HG02840 (cell line): ENCODE data around the gene RSPH6A.
A peak's percentile ranks its signal among the peaks of the same experiment; 100 is the strongest.

Experiments used
- ATAC-seq: cut with Tn5 transposase; IDR thresholded peaks from one replicate; pipeline ENCODE4 v1.9.1; 2021; ENCODE audit warnings: mild to moderate bottlenecking, moderate library complexity, moderate number of reproducible peaks; ENCODE audit not compliant: unreplicated experiment, low FRiP score

RSPH6A gene

DNA sequence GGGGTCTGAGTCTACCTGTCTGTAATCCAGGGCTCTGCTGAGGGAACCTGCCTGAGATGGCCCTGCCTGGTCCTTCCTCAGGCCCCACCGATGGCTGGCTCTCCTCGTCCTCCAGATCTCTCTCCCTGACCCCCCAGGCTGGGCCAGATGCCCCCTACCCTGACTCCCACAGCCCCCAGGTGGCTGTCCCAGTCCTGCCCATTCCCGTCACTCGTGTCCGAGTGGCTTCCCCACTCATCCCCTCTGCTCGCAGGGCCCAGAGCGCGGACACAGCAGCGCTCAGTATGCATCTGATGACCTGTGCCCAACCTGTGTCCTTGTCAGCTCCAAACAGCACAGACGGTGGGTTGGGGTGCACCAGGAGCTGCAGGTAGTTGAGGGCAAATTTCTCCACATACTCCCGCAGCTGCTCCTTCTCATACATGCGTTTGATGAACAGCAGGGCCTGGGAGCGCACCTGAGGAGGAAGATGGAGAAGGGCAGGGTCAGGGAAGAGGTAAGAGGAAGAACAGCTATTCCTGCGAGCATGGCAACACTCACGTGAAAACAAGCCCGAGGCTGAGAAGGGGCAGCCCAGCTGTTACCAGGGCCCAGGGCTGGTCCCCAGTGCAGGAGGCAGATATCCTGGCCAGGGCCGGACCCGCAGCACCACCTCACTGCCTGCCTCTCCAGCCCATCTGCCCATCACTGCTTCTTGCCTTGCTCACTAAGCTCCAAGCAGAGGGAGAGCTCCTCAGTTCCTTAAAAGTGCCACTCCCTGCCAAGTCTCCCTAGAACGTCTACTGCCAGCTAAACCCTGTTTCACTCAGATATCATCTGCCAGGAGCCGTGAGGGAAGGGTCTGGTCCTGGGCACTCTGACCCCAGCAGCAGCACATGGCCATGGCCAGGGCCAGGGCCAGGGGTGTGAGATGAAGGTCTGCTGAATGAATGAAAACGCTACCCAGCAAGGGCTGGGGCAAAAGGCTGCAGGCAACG, 11.1 kb upstream of the RSPH6A start:
- ATAC-seq: no peak

GRCh38 chr19:45825263-45825605, 10.1 kb upstream of the RSPH6A start:
- no peak for ATAC-seq

DNA sequence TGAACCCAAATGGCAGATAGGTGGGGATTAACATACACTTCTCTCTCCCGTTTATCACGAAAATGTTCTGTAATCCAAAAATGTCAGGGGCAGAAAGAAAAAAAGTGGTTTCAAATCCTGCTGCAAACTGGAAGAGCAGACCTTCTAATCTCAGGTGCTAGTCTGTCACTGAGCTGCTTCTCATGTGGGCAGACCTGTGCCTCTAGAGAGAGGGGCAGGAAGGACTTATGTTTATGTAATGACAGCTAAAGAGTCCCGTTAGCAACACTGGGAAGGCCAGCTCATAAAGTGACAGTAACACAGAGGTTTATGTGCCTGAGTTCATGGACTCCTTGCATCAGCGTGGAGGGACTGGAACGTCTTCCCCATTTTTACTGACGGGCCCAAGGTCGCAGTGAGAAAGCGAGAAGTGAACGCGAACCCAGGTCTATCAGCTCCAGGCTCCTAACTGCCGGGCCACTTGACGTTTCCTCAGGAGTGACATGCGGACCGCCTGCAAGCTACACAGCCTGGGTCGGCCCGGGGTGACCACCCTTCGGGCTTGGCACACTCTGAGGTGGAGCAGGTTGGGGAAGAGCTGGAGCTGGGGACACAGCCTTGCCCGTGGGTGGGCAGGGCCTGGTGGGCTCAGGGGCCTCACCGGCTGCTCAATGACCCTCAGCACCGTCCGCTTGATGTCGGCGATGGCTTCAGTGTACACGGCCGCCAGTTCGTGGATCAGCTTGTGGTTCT, 9.6 kb upstream of the RSPH6A start:
- no peak for ATAC-seq

DNA sequence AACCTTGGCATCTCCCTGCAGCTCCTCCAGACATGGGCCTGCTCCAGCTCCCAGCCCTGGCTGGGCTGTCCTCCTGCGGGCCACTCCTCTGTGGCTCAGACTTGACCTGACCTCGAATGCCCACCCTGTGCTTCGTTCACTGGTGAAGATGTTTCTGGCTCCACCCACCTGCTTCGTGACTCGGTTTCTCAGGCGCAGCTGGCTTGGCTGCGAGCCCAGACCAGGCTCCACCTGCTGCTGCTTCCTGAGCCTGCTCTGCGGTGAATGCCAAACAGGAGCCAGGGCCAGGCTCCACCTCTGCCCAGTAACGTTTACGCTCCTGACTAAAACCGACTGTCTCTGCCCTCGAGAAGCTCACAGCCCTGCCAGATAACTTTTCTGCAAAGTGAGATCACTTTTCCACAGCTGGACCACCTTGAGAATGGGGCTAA, 8.9 kb upstream of the RSPH6A start:
- ATAC-seq: no peak

- no peak for ATAC-seq
Observed at GRCh38 chr19:45823182-45823581, 8.1 kb upstream of the RSPH6A start.

GRCh38 chr19:45822716-45823115, 7.6 kb upstream of the RSPH6A start:
- no peak for ATAC-seq

GRCh38 chr19:45821570-45821969, 6.5 kb upstream of the RSPH6A start:
- no peak for ATAC-seq

DNA sequence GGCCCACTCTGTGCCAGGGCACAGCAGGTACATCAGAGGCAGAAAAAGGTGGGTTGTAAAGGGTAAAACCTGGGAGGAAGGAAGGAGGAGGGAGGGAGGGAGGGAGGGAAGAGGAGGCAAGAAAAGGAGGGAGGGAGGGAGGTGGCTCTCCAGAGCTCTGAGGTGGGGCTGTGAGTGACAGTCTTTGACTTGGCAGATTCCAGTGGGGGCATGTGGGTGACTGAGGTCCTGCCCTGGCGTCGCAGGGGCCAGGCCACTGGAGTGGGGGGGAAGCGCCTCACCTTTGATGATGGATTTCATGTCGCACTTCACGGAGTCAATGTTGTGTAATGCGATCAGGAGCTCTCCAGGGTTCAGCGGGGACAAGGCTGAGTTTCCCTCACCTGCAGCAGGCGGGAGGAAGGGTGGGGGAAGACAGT, 6.0 kb upstream of the RSPH6A start:
- no peak for ATAC-seq

GRCh38 chr19:45820413-45821102, 5.5 kb upstream of the RSPH6A start:
- ATAC-seq: no peak

GRCh38 chr19:45819769-45820168, 4.7 kb upstream of the RSPH6A start:
- no peak for ATAC-seq

DNA sequence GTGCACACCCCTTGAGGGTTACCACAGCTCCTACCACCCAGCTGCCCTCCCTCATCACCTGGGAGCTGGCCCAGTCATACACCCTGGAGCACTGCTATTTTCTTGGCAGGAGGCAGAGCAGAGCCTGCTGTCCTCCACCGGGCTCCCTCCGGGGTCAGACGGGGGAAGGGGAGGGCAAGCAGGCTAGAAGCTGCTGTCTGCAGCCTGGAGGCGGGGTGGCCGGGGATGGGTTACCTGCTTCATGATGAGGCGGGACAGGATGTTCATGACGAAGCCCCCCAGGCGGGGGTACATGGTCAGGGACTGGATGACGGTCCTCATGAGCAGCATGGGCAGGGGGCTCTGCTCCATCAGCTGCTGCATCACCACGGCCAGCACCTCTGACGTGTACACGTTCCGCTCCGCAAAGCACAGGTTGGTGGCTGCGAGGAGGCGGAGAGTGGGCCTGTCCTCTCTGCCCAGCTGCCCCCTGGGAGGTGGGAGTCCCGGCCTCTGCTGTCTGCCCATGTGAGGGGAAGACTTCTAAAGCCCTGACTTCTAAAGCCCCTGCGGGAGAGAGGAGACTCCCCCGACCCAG, 2.7 kb upstream of the RSPH6A start:
- ATAC-seq: no peak

GRCh38 chr19:45817010-45817724, 2.1 kb upstream of the RSPH6A start:
- peak; percentile 88 for ATAC-seq

- ATAC-seq: no peak
Observed at GRCh38 chr19:45816236-45817009, 1.3 kb upstream of the RSPH6A start.

- ATAC-seq: no peak
Observed at GRCh38 chr19:45815481-45816216, 541 bp upstream of the RSPH6A start.

DNA sequence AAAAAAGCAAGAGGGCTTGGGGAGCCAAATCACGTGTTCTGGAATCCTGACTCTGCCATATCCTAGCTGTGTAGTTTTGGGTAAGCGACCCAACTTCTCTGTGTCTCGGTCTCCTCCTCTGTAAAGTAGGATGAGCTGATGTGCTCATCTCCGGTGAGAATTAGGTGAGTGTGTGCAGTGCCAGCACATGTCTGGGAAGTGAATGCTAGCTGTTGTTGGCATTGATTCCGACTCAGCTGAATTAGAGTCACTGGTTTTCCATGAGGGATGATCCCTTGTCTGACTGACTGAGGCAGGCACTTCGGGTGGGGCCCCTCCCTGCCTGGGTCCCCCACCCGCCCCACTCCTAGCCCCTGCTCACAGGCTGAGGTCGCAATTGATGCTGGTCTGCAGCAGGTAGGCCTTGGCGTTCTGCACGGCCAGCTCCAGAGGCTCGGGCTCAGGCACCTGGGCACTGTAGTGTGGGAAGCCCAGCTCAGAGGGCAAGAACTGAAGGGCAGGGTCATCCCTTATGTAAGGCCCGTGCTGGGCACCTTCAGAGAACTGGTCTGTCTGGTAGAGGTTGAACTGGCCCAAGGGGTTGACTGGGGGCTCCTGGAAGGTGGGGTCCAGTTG, 835 bp downstream of the RSPH6A start:
- ATAC-seq: no peak

GRCh38 chr19:45812297-45812696, 2.8 kb downstream of the RSPH6A start:
- ATAC-seq: no peak

GRCh38 chr19:45809643-45810159, 5.4 kb downstream of the RSPH6A start:
- no peak for ATAC-seq

DNA sequence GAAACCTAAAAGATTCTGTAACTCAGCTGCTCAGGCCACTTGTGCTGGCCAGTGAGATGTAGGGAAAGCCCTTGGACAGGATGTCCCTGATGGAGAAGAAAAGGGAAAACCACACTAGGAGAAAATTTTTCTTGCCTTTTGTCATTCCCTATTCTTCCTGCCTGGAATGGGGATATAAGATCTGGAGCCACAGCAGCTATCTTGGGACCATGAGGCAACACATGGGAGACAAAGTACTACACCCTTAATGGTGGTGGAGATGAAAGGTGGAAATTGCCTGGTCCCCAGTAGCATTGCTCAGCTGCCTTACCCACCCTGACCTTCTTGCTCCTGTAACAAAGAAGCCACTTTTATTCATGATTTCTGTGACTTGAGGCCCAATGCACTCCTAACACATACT, 9.4 kb downstream of the RSPH6A start:
- ATAC-seq: no peak
